NCI-H748 (cell line): ENCODE results near the gene FAM193A.
"Not testable (repeated sequence)": the region's sequence is repeated elsewhere in the genome, so short reads cannot be mapped to it uniquely, and the experiment has no call there.

Experiments used
- DNase-seq: peaks from one replicate; lab custom pipeline; 2025; ENCODE audit not compliant: unreplicated experiment; lab: John Stamatoyannopoulos, UW

FAM193A gene

GRCh38 chr4:2574009-2574408 is 37.6 kb downstream of the FAM193A start:
- no peak for DNase-seq

GRCh38 chr4:2574863-2575262 is 38.4 kb downstream of the FAM193A start:
- DNase-seq = no peak

GRCh38 chr4:2576290-2576689 is 39.8 kb downstream of the FAM193A start:
- no peak for DNase-seq

- DNase-seq = no peak
These were observed 41.7 kb downstream of the FAM193A start for GRCh38 chr4:2578106-2578505.

- DNase-seq = no peak
These were observed 43.5 kb downstream of the FAM193A start for GRCh38 chr4:2579910-2580309.

- DNase-seq = no peak
These were observed 46.6 kb downstream of the FAM193A start for GRCh38 chr4:2583092-2583491.

- DNase-seq = peak; percentile 0
These were observed 47.1 kb downstream of the FAM193A start for GRCh38 chr4:2583517-2583916.

- DNase-seq = no peak
These were observed 50.1 kb downstream of the FAM193A start for GRCh38 chr4:2586502-2586901.

GRCh38 chr4:2587213-2587823 is 50.9 kb downstream of the FAM193A start:
- no peak for DNase-seq

- no peak for DNase-seq
These were observed 51.8 kb downstream of the FAM193A start for GRCh38 chr4:2588259-2588658.

- no peak for DNase-seq
These were observed 54.7 kb downstream of the FAM193A start for GRCh38 chr4:2591189-2591588.

- DNase-seq = not testable (repeated sequence)
These were observed 55.6 kb downstream of the FAM193A start for GRCh38 chr4:2592014-2592413.

GRCh38 chr4:2592572-2592971 is 56.1 kb downstream of the FAM193A start:
- DNase-seq = no peak

GRCh38 chr4:2593003-2593402 is 56.6 kb downstream of the FAM193A start:
- DNase-seq = no peak

- DNase-seq = no peak
These were observed 59.0 kb downstream of the FAM193A start for GRCh38 chr4:2595436-2595835.

- DNase-seq = no peak
These were observed 59.6 kb downstream of the FAM193A start for GRCh38 chr4:2595952-2596552.

GRCh38 chr4:2596611-2597010 is 60.2 kb downstream of the FAM193A start:
- DNase-seq = no peak

GRCh38 chr4:2598511-2599303 is 62.3 kb downstream of the FAM193A start:
- DNase-seq = no peak

GRCh38 chr4:2599304-2599654 is 62.8 kb downstream of the FAM193A start:
- no peak for DNase-seq

- no peak for DNase-seq
These were observed 64.4 kb downstream of the FAM193A start for GRCh38 chr4:2600878-2601277.

GRCh38 chr4:2604614-2605013 is 68.2 kb downstream of the FAM193A start:
- no peak for DNase-seq

- no peak for DNase-seq
These were observed 70.6 kb downstream of the FAM193A start for GRCh38 chr4:2606960-2607506.
